Stimulated activated CD4-positive, alpha-beta T cell treated with anti-CD3 and anti-CD28 coated beads, Interleukin-2, amount 100 ng/mL, for 48 hours (primary cell): Measurements from ENCODE around the gene BMP7.

Experiments
- DNase-seq, 2 donors: peaks; one replicate each; pipeline ENCODE4 v3.0.0-alpha.2; 2020

BMP7 gene

GRCh38 chr20:57187068-57187634 is 79.3 kb downstream of the BMP7 start:
- no peak for DNase-seq

DNA sequence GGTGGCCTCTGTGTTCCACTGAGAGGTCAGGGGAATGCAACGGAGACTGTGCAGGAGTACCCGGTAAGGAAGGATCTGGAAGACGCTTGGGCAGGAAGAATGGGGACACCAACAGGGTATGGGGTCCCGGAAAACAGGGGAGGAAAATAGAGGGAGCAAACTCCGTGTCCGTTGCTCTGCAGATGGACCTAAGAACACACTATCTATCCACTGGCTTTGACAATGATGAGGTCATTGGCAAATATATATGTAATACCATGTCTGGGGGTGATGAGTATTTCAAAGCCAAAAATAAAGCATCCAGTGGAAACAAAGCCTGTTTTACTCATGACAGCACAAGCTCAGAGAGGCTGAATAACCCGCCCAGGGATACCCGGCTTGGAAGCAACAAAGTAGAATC is 80.2 kb downstream of the BMP7 start:
- DNase-seq: no peak

DNA sequence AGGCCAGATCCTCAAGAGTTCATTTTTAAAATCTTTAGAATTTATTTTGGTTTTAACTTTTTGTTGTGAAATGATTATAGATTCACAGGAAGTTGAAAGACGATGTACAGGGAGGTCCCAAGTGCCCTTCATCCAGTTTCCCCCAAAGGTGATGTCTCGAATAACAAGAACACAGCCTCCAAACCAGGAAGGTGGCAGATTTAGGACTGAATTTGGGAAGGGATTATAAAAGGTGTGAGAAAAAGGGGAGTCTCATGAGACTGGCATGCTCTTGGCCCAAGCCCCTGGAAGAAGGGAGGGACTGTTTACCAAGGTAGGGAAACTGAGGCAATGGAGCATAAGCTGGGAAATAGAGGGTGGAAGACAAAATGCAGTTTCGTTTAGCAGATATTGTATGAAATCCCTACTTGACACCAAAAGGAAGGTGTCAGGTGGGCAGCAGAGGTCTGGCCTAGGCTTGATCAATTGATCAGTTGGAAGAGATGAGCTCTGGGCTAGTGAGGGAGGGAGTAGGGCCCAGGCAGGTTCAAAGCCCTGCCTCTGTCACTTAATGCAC is 81.2 kb downstream of the BMP7 start:
- DNase-seq: no peak

DNA sequence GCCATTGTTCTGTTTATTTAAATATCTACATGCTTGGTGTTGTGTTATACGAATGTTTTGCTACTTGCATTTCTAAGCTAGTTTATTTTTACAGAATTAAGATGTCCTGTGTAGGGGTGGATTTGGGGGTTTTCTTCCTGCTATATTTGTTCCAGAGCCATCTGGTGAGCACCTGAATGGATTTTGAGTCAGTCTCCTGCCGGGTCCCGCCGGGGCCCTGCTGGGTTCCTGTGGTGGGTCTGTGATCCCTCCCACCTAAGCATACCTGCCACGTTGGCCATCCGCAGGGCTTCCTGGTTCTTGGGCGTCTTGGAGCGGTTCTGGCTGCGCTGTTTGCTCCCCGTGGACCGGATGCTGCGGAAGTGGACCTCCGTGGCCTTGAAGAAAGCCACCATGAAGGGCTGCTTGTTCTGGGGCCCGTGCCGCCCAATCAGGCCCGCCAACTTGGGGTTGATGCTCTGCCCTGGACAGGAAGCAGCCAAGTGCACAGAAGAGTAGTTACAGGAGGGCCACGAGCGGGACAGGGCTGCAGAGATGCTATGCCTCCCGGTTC is 82.9 kb downstream of the BMP7 start:
- DNase-seq: no peak

- no peak for DNase-seq
These were observed 84.8 kb downstream of the BMP7 start for GRCh38 chr20:57181639-57182038.

GRCh38 chr20:57180954-57181353 is 85.5 kb downstream of the BMP7 start:
- DNase-seq: no peak

DNA sequence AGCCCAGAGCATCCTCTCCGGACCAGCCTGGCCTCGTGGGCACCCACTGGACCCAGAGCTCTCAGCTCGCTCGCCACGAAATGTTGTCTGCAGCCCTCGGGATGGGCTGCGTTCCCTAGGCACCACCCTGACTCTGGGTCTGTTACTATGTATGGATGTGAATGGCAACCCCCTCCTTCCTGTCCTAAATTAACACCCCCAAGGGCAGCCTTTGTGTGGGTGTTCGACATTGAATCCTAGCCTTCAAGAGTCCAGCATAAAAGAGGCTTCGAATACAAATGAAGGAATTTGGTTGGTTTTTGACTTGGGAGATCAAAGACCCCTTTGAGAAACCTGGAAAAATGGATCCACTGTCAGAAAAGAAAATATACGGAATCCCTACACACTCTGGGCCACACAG is 86.1 kb downstream of the BMP7 start:
- no peak for DNase-seq

DNA sequence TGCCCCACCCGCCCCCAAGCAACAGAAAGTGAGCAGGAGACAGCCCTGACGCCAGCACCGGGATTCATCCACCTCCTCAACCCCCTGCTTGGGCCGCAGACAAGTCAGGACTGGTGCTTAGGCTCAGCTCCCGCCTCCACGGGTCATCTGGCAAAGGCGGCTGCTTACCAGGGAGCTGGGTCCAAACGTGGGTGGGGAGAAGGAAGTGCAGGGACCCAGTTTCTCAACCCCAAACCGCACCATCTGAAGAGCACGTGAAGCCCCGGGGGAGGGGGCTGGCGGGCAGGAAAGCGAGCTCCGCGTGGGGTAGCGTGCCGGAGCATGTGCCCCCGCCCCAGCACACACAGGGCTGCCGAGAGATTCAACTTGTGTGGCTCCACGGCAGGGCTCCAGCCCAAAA is 87.2 kb downstream of the BMP7 start:
- DNase-seq: no peak

- DNase-seq: no peak
These were observed 87.8 kb downstream of the BMP7 start for GRCh38 chr20:57178582-57179111.

GRCh38 chr20:57177636-57178280 is 88.7 kb downstream of the BMP7 start:
- DNase-seq: no peak

DNA sequence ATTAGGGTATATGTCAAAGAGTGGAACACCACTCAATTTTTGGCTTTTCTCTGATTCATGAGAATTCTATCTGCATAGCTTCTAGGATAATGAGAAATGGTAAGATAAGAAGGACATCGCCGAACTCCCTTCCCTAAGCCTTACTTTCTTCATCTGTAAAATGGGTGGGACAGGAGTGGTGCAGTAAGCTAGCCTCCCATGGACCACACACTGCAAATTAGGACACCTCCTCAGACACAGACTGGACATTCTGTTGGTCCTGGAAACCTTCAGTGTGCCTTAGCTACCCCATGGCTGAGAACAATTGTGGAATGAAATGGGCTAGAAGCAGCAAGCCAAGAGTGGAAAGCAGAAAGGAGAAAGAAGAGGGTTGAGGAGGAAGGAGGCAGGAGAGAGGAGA is 89.6 kb downstream of the BMP7 start:
- DNase-seq: no peak

DNA sequence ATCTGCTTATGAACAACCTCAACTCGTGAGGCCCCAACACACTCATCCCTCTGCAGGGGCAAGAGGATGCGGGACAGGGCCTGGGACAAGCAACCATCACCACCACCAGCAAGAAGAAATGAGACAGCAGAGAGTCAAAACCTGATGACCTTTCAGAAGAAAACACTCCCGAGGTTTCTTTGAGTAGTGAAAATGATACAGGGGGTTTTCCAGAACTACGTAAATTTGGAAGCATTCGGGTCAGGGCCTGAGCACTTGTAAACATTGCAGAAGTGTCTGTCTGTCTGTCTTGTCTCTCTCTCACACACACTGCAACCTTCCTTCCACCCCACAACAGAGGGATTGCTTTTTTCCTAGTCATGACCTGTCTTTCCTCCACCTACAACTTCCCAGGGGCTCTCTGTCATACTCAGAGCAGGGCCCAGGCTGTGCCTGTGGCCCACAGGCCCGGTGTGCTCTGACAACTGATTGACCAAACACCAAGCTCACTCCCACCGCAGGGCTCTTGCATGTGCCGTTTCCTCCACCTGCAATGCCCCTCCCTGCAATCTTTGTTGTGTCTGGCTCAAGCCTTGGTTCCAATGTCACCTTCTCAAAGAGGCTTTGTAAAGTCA is 90.9 kb downstream of the BMP7 start:
- DNase-seq: no peak

DNA sequence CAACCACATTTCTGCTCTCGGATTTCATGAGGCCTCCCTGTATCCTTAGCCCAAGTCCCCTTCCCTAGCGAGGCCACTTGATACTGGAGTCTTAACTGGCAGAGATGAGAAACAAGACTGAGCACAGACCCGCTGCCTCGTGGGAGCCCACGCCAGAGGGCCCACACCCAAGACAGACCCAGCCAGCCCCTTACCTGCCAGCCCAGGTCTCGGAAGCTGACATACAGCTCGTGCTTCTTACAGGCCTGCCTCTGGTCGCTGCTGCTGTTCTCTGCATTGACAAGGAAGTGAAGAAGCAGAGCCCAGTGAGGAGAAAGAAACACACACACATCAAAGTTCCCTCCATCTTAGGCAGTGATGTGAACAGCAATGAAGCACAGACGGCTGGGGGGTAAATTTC is 91.7 kb downstream of the BMP7 start:
- no peak for DNase-seq

- no peak for DNase-seq
These were observed 92.5 kb downstream of the BMP7 start for GRCh38 chr20:57173986-57174385.

DNA sequence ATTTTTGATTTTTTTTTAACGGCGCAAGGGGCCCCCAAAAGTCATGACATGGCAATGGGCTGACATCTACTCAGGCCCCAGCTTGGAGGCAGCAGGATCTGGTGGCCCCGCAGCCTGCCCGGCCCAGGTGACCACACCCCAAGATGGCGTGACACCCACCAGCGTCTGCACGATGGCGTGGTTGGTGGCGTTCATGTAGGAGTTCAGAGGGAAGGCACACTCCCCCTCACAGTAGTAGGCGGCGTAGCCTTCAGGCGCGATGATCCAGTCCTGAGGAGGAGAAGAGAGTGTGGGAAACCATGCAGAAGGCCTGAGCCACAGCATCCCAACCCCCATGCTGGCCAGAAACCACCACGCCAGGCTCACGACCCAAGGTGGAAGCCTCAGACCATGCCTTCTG is 93.4 kb downstream of the BMP7 start:
- DNase-seq: no peak

DNA sequence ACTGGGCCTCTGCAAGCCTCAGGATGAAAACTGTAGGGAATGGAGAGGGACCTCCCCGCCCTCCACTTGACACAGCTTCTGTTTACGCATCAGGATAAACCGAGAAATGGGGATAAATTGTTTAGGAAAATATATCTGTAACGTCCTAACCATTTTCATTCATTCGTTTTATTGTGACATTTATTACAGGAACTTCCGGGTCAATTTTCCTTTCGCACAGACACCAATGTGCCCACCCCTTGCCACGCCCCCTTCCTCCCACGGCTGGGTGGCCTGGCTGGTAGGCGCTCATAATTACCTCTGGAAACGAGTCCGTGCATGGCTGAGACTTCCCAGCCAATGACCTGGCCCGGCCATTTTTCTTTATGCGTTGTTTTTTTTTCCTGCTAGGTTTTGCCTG is 96.1 kb downstream of the BMP7 start:
- no peak for DNase-seq

- no peak for DNase-seq
These were observed 97.3 kb downstream of the BMP7 start for GRCh38 chr20:57169162-57169561.

DNA sequence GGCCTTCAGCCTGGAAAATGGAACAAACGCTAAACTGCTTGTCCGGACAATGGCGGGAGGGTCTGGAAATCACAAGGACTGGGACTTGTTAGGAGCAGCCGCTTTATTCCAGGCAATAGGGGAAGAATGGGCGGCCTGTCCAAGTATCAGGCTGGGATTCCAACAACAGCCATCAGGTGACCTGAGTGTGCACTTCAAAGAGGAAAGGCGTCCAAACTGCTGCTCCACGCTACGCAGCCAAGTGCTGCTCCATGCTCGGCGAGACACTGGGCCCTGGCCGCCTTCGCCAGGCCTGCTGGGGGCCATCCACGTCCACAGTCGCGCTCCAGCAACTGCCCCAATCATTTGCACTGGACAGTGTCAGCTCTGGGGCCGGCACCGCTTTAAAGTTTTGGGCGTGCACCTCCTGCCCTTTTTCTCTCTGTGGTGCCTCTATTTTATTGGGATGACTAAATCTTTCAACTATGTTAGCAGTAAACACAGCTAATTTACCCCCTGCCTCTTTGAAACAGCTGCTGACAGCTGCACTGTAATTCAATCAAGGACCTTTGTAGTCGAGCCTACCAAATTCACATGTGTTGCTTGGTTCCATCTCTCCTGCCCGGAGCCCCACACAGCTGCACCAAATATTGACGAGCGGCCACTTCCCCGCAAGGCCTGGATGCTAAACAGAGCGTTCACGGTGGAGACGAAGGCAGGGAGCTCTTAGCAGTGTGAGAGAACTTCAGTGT is 98.3 kb downstream of the BMP7 start:
- DNase-seq: no peak

- DNase-seq: no peak
These were observed 99.2 kb downstream of the BMP7 start for GRCh38 chr20:57167292-57167655.

- no peak for DNase-seq
These were observed 99.7 kb downstream of the BMP7 start for GRCh38 chr20:57166568-57167291.

- DNase-seq: no peak
These were observed 100.9 kb downstream of the BMP7 start for GRCh38 chr20:57165427-57166004.

GRCh38 chr20:57164872-57165271 is 101.6 kb downstream of the BMP7 start:
- DNase-seq: no peak
